K562 (cell line): Measurements from ENCODE around the gene C9orf50. TPM values are rescaled to one million over a fixed set of nuclear protein-coding genes. Genes with fewer than 3 reads are reported as not detected.

Source experiments
- E2F3 ChIP-seq: fragments of 250-450 bp; sonication (Bioruptor Pico); IDR thresholded peaks from 2 replicates; pipeline ENCODE4 v1.4.0; 2020; ENCODE audit warnings: mild to moderate bottlenecking
- EP300 ChIP-seq: IDR thresholded peaks from 2 replicates; pipeline ENCODE4 v1.6.1; 2012; ENCODE audit warnings: low read length, improper control_type of control experiment
- ESRRA ChIP-seq: fragments of 450-650 bp; IDR thresholded peaks from 2 replicates; pipeline ENCODE4 v1.6.1; 2014; ENCODE audit warnings: low read depth, mild to moderate bottlenecking, moderate library complexity, borderline replicate concordance
- GATAD2A ChIP-seq: fragments of 450-650 bp; IDR thresholded peaks from 2 replicates; pipeline ENCODE4 v1.6.1; 2017
- GTF2E2 ChIP-seq: fragments of 200-800 bp; sonication (Bioruptor generic); IDR thresholded peaks from 2 replicates; pipeline ENCODE4 v1.6.1; 2016; ENCODE audit warnings: missing genetic modification characterization, missing compliant biosample characterization
- HDAC2 ChIP-seq: fragments of 450-650 bp; IDR thresholded peaks from 2 replicates; pipeline ENCODE4 v1.6.1; 2016; ENCODE audit warnings: mild to moderate bottlenecking
- JUN ChIP-seq, 2 experiments: sonication (generic) in 1 of 2; formaldehyde crosslinking in 1 of 2; IDR thresholded peaks; 2 replicates each; pipeline versions ENCODE4 v1.6.1 to v1.8.0; 2012 to 2022; ENCODE audit warnings: borderline replicate concordance in 2 of 2, mild to moderate bottlenecking in 2 of 2, improper control_type of control experiment in 1 of 2, low read depth in 1 of 2, low read length in 1 of 2, missing genetic modification reagents in 1 of 2
- KDM2B ChIP-seq: fragments of 250-450 bp; sonication (Bioruptor Pico); IDR thresholded peaks from 2 replicates; pipeline ENCODE4 v1.8.0; 2021; ENCODE audit warnings: mild to moderate bottlenecking, moderate library complexity
- PHB2 ChIP-seq: fragments of 450-650 bp; IDR thresholded peaks from 2 replicates; pipeline ENCODE4 v1.6.1; 2017; ENCODE audit warnings: low read depth
- POLR2A ChIP-seq: fragments of 450-650 bp; conservative IDR thresholded peaks from 2 replicates; pipeline ENCODE4 v1.6.1; 2016
- POLR2B ChIP-seq: fragments of 450-650 bp; IDR thresholded peaks from 2 replicates; pipeline ENCODE4 v1.6.1; 2018; ENCODE audit warnings: low read depth; ENCODE audit not compliant: partially characterized antibody
- RBM22 ChIP-seq: fragments of 200-400 bp; formaldehyde crosslinking; IDR thresholded peaks from 2 replicates; pipeline ENCODE4 v1.6.1; 2018; ENCODE audit warnings: low read length, low read depth; ENCODE audit not compliant: poor library complexity, severe bottlenecking
- SMAD4 ChIP-seq: fragments of 250-450 bp; sonication (Bioruptor Pico); conservative IDR thresholded peaks from 2 replicates; pipeline ENCODE4 v1.8.0; 2021; ENCODE audit warnings: inconsistent platforms, mild to moderate bottlenecking, moderate library complexity
- SMARCB1 ChIP-seq: IDR thresholded peaks from 2 replicates; pipeline ENCODE4 v1.6.1; 2011; ENCODE audit warnings: improper control_type of control experiment, low read depth; ENCODE audit not compliant: insufficient read length
- ZNF76 ChIP-seq: fragments of 250-450 bp; sonication (Bioruptor Pico); IDR thresholded peaks from 2 replicates; pipeline ENCODE4 v1.4.0; 2020; ENCODE audit warnings: mild to moderate bottlenecking, moderate library complexity, borderline replicate concordance
- polyA plus RNA-seq, 8 experiments: library from polyadenylated mRNA; depleted of rRNA in 4 of 8; stranded (reverse) in 5 of 8; unstranded in 3 of 8; fragments of >200 nt; fragmentation: Nextera tagmentation in 2 of 8; fragmentation: Illumina TruSeq in 1 of 8; extraction: Ambion mirVana in 2 of 8; extraction: Trizol in 1 of 8; gene quantifications; 2 replicates each; pipeline versions ENCODE4 v1.2.1 to v1.2.3, GENCODE V29; 2011 to 2014; ENCODE audit warnings: inconsistent platforms in 1 of 8, missing spikeins in 1 of 8
- total RNA-seq, 7 experiments: library from RNA; depleted of rRNA in 6 of 7; stranded (reverse); fragments of >200 nt in 6 of 7; fragmentation: Illumina TruSeq in 2 of 7; extraction: Trizol in 2 of 7; gene quantifications; 2 replicates each; pipeline versions ENCODE4 v1.2.1 to v1.2.3, GENCODE V29; 2011 to 2021; ENCODE audit warnings: low replicate concordance in 1 of 7
- TF ChIP-seq, protein P1 (sequence below): fragments of 450-650 bp; IDR thresholded peaks from 2 replicates; pipeline ENCODE4 v1.6.1; 2018; ENCODE audit not compliant: partially characterized antibody
- TF ChIP-seq, protein P2 (sequence below): fragments of 450-650 bp; IDR thresholded peaks from 2 replicates; pipeline ENCODE4 v1.7.1; 2018; ENCODE audit warnings: mild to moderate bottlenecking, low read depth; ENCODE audit not compliant: partially characterized antibody
- TF ChIP-seq, protein P3 (sequence below): sonication (generic); formaldehyde crosslinking; IDR thresholded peaks from 2 replicates; pipeline ENCODE4 v1.8.0; 2022; ENCODE audit warnings: mild to moderate bottlenecking, missing genetic modification reagents

Gene C9orf50
- total and polyA plus RNA-seq, 9 of the 15 experiments (the other 6 are each of a cell fraction or from before 2014, with no cell fraction given): not detected

DNA sequence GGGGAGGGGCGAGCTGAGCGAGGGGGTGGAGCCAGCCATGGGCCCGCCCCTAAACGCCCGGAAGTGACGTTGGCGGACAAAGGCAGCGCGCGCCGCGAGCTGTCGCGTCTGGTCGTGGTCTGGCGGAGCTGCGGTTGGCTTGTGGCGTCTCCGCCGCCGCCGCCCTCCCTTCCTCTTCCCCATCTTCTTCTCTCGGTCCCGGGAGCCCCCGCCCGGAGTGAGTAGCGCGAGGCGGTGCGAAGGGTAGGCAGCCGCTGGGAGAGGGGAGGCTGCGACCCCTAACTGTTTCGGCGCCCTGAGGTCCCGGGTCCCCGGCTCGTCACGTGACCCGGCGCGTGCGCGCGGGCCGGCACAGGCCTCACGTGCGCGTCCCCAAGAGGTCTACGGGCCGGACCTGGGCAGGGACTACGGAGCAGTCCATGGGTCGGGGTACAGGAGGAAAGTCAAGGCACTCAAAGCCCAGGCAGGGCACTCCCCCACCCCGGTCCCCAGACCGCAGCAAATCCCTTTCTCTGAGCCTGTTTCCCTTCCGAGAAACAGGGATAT, 5.3 kb upstream of the C9orf50 start, which contains the start of gene NTMT1 (continued):
- TF ChIP-seq, protein P1, sequence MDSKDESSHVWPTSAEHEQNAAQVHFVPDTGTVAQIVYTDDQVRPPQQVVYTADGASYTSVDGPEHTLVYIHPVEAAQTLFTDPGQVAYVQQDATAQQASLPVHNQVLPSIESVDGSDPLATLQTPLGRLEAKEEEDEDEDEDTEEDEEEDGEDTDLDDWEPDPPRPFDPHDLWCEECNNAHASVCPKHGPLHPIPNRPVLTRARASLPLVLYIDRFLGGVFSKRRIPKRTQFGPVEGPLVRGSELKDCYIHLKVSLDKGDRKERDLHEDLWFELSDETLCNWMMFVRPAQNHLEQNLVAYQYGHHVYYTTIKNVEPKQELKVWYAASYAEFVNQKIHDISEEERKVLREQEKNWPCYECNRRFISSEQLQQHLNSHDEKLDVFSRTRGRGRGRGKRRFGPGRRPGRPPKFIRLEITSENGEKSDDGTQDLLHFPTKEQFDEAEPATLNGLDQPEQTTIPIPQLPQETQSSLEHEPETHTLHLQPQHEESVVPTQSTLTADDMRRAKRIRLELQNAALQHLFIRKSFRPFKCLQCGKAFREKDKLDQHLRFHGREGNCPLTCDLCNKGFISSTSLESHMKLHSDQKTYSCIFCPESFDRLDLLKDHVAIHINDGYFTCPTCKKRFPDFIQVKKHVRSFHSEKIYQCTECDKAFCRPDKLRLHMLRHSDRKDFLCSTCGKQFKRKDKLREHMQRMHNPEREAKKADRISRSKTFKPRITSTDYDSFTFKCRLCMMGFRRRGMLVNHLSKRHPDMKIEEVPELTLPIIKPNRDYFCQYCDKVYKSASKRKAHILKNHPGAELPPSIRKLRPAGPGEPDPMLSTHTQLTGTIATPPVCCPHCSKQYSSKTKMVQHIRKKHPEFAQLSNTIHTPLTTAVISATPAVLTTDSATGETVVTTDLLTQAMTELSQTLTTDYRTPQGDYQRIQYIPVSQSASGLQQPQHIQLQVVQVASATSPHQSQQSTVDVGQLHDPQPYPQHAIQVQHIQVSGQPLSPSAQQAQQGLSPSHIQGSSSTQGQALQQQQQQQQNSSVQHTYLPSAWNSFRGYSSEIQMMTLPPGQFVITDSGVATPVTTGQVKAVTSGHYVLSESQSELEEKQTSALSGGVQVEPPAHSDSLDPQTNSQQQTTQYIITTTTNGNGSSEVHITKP: peak; percentile 3
- peak; percentile 17; the same call in 1 of the 2 replicates for TF ChIP-seq JUN (IDR thresholded peaks at IDR 0.05; ENCODE audit: borderline replicate concordance, low read depth, low read length)
- peak; percentile 33; the same call in 1 of the 2 replicates for TF ChIP-seq JUN (CRISPR knock-in tag; IDR thresholded peaks at IDR 0.05; ENCODE audit: borderline replicate concordance)
- TF ChIP-seq GATAD2A: peak; percentile 70
- TF ChIP-seq EP300: 0 out of 2 replicates have a peak, but pooled peaks have one; percentile 8
- TF ChIP-seq ESRRA: peak; percentile 82
- TF ChIP-seq POLR2B: peak; percentile 92
- TF ChIP-seq SMAD4 (CRISPR knock-in tag): peak; percentile 96
- no peak for TF ChIP-seq PHB2
- TF ChIP-seq KDM2B (CRISPR knock-in tag): peak; percentile 40; the same call in 1 of the 2 replicates
- TF ChIP-seq, protein P2, sequence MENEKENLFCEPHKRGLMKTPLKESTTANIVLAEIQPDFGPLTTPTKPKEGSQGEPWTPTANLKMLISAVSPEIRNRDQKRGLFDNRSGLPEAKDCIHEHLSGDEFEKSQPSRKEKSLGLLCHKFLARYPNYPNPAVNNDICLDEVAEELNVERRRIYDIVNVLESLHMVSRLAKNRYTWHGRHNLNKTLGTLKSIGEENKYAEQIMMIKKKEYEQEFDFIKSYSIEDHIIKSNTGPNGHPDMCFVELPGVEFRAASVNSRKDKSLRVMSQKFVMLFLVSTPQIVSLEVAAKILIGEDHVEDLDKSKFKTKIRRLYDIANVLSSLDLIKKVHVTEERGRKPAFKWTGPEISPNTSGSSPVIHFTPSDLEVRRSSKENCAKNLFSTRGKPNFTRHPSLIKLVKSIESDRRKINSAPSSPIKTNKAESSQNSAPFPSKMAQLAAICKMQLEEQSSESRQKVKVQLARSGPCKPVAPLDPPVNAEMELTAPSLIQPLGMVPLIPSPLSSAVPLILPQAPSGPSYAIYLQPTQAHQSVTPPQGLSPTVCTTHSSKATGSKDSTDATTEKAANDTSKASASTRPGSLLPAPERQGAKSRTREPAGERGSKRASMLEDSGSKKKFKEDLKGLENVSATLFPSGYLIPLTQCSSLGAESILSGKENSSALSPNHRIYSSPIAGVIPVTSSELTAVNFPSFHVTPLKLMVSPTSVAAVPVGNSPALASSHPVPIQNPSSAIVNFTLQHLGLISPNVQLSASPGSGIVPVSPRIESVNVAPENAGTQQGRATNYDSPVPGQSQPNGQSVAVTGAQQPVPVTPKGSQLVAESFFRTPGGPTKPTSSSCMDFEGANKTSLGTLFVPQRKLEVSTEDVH: peak; percentile 81
- no peak for TF ChIP-seq SMARCB1
- peak; percentile 81 for TF ChIP-seq GTF2E2 (tag)
- TF ChIP-seq RBM22: peak; percentile 27
- TF ChIP-seq E2F3 (CRISPR knock-in tag): peak; percentile 20; the same call in 1 of the 2 replicates
- TF ChIP-seq ZNF76 (CRISPR knock-in tag): peak; percentile 65; the same call in 1 of the 2 replicates
- peak; percentile 98 for TF ChIP-seq POLR2A
- peak; percentile 85 for TF ChIP-seq HDAC2
- TF ChIP-seq, protein P3, sequence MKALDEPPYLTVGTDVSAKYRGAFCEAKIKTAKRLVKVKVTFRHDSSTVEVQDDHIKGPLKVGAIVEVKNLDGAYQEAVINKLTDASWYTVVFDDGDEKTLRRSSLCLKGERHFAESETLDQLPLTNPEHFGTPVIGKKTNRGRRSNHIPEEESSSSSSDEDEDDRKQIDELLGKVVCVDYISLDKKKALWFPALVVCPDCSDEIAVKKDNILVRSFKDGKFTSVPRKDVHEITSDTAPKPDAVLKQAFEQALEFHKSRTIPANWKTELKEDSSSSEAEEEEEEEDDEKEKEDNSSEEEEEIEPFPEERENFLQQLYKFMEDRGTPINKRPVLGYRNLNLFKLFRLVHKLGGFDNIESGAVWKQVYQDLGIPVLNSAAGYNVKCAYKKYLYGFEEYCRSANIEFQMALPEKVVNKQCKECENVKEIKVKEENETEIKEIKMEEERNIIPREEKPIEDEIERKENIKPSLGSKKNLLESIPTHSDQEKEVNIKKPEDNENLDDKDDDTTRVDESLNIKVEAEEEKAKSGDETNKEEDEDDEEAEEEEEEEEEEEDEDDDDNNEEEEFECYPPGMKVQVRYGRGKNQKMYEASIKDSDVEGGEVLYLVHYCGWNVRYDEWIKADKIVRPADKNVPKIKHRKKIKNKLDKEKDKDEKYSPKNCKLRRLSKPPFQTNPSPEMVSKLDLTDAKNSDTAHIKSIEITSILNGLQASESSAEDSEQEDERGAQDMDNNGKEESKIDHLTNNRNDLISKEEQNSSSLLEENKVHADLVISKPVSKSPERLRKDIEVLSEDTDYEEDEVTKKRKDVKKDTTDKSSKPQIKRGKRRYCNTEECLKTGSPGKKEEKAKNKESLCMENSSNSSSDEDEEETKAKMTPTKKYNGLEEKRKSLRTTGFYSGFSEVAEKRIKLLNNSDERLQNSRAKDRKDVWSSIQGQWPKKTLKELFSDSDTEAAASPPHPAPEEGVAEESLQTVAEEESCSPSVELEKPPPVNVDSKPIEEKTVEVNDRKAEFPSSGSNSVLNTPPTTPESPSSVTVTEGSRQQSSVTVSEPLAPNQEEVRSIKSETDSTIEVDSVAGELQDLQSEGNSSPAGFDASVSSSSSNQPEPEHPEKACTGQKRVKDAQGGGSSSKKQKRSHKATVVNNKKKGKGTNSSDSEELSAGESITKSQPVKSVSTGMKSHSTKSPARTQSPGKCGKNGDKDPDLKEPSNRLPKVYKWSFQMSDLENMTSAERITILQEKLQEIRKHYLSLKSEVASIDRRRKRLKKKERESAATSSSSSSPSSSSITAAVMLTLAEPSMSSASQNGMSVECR: peak; percentile 92
